Fibroblast of lung (primary cell): ENCODE measurements around the gene STK32B.

Experiments
- EZH2 ChIP-seq: IDR thresholded peaks from 2 replicates; pipeline ENCODE4 v1.5.1; 2012; ENCODE audit warnings: low read length, control low read depth, mild to moderate bottlenecking; ENCODE audit errors: missing control alignments
- TF ChIP-seq, protein P1 (sequence below), 2 donors: IDR thresholded peaks in 1 of 2; conservative IDR thresholded peaks in 1 of 2; 1 replicate in 1 of 2; 2 replicates in 1 of 2; pipeline ENCODE4 v1.5.1; 2011 to 2012; ENCODE audit warnings: low read length in 2 of 2, control low read depth in 1 of 2, inconsistent platforms in 1 of 2, low read depth in 1 of 2, mild to moderate bottlenecking in 1 of 2

DNA sequence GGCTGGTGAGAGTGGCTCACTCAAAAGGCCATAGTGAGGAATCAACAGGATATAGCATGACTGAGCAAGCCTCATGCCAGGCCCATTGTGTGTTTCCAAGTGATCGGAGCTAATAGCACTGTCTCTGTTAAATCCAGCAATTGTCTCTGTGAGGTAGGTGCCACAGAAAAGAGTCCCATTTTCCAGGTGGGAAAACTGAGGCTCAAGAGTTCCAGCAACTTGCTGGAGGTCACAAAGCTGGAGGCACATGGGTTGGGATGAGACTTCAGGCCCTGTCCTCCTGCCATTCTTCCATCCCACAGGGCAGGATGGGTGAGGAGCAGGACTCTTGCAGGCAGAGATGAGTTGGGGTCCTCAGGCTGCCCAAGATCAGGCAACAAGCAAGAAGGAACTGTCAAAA lies 30.9 kb upstream of the STK32B start:
- TF ChIP-seq, protein P1, sequence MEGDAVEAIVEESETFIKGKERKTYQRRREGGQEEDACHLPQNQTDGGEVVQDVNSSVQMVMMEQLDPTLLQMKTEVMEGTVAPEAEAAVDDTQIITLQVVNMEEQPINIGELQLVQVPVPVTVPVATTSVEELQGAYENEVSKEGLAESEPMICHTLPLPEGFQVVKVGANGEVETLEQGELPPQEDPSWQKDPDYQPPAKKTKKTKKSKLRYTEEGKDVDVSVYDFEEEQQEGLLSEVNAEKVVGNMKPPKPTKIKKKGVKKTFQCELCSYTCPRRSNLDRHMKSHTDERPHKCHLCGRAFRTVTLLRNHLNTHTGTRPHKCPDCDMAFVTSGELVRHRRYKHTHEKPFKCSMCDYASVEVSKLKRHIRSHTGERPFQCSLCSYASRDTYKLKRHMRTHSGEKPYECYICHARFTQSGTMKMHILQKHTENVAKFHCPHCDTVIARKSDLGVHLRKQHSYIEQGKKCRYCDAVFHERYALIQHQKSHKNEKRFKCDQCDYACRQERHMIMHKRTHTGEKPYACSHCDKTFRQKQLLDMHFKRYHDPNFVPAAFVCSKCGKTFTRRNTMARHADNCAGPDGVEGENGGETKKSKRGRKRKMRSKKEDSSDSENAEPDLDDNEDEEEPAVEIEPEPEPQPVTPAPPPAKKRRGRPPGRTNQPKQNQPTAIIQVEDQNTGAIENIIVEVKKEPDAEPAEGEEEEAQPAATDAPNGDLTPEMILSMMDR (conservative IDR thresholded peaks at IDR 0.05 in 1 of 2, IDR thresholded peaks at IDR 0.05 in 1 of 2; ENCODE audit: low read depth in 1 of 2, low read length in 2 of 2) = no peak
- TF ChIP-seq EZH2 = no peak
